Hematopoietic multipotent progenitor cell treated with erythropoietin and hydrocortisone succinate and interleukin-3 and kit ligand, for 15 days (in vitro differentiated cells): ENCODE results near the gene PHLDB1.

ENCODE experiments used
- DNase-seq: peaks from one replicate; pipeline ENCODE4 v3.0.0-alpha.2; 2015; ENCODE audit warnings: low spot score

The PHLDB1 gene

DNA sequence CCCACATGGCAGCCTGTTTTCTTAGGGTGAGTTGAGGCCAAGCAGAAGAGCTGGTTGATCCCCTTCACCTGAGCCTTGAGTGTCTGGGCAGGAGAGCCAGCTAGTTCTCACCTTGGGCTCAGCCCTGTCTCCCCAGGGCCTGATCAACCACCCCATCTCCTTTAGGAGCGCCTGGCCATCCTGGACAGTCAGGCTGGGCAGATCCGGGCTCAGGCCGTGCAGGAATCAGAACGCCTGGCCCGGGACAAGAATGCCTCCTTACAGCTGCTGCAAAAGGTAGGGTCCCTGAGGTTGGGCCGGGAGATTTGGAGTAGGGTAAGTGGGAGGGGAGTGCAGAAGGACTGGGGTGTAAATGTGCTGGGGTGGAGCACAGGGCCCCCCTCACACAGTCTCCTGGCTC, 31.3 kb downstream of the PHLDB1 start:
- DNase-seq: no peak

- DNase-seq: no peak
Measured at GRCh38 chr11:118639899-118640298, 32.5 kb downstream of the PHLDB1 start.

- DNase-seq: no peak
Measured at GRCh38 chr11:118640332-118641154, 33.1 kb downstream of the PHLDB1 start.

DNA sequence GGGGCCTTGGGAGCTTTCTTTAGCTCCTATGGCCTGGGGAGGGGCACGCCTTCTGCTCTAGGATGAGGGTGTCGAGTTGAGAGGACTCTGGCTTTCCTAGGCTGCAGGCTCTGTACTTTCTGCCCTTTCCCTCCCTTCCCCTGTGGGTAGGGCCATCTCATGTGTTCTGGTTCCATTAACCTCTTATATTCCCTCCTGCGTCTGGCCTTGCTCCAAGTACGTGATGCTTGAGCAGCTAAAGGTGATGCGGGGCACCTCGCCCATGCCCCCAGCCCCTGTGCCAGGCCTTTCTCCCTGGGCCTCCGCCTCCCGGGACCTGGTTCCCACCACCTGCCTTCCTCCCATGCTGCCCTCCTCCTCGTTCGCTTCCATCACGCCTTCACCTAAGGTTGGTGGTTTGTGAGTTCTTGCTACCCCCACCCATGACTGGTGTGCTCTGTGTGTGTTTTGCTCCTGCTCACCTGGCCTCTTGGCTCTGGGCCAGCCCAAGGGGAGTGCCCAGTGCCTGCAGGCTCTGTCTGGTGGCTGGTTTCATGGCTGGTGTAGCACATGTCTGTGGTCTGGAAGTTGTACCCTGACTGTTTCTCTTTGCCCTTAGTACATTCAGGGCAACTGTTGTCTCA, 34.1 kb downstream of the PHLDB1 start:
- no peak for DNase-seq

DNA sequence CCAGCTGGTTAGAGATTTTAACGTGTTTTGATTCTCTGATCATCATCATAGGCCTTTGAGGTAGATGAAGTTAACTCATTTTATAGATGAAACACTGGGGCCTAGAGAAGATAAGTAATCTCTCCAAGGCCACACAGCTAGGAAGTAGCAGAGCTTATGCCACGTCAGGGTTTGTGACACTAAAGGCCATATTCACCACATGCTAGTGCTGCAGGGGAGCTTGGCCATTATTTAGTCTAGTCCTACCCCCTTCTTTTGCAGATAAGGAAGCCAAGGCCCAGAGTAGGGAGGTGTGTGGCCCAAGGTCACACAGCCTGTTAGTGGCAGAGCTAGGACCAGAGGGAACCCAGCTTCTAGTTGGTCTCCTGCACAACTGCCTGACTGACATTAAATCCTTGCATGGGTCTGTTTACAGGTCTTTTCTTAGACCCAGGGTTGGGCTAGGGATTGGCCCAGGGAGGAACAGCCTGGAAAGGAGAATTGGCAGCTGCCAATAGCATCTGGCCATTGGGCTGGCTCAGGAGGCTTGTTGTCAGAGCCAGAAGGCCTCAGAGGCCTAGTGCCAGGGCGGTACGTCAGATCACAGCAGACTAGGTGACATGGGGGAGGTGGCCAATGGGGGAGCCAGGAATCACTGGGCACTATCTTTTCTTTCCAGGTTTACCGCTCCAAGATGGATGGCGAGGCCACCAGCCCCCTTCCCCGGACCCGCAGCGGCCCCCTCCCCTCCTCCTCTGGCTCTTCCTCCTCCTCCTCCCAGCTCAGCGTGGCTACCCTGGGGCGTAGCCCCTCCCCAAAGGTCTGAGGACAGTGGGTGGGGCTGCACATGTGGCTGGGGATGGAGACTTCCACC, 36.0 kb downstream of the PHLDB1 start:
- DNase-seq: no peak

DNA sequence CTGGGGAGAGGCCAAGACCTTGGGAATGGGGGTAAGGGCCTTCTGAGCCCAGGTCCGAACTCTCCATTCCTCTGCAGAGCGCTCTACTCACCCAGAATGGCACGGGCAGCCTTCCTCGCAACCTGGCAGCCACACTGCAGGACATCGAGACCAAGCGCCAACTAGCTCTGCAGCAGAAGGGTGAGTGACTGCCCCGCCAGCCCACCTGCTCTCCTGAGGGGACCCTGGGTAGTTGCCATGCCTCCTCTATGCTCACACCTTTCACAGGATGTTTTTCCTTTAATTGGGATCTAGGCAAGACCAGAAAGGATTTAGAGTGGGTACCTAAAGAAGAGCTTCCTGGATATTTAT, 36.6 kb downstream of the PHLDB1 start:
- DNase-seq: no peak

DNA sequence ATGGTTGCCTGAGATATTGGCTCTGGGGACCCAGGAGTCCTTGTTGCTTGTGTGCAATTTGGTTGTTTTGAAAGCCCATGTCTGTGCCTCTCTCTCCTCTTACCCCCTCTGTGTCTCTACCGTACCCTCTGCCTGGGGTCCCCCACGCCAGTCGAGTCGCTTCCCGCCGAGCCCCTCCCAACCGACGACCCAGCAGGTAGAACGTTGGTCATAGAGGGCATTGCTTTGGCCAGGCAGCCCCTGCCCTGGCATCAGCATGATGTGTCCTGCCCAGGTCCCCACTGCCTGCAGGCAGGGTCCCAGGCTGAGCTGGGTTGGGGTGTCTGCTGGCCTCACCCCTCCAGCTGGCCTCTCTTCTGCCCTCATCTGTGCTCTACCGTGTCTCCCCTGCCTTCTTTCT, 37.1 kb downstream of the PHLDB1 start:
- no peak for DNase-seq

GRCh38 chr11:118645066-118645715, 37.8 kb downstream of the PHLDB1 start:
- DNase-seq: no peak

GRCh38 chr11:118646393-118646792, 39.0 kb downstream of the PHLDB1 start:
- no peak for DNase-seq

- no peak for DNase-seq
Measured at GRCh38 chr11:118648291-118648690, 40.9 kb downstream of the PHLDB1 start.

GRCh38 chr11:118649941-118650340, 42.5 kb downstream of the PHLDB1 start:
- DNase-seq: no peak

- DNase-seq: no peak
Measured at GRCh38 chr11:118650366-118650765, 43.0 kb downstream of the PHLDB1 start.

GRCh38 chr11:118651820-118652219, 44.4 kb downstream of the PHLDB1 start:
- DNase-seq: no peak

DNA sequence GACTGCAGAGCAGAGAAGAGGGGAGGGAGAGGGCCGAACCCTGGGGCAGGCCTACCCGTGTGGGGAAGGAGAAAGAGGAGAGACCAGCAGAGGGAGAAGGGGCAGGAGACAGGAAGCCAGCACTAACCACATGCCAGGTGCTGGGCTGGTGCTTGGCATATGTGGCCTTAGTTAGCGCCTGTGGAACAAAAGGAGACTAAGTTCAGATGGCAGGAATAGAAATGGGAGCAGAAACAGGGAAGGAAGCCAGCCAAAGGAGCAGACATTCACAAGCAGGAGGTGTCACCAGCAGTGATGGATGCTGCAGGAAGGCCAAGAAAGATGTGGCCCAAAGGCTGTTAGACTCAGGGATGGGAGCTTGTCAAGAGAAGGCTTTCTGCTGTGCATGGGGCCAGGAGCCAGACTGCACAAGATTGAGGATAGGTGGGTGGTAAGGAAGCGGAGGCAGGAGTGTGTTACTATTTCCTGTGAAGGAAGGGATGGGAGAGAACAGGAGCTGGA, 45.3 kb downstream of the PHLDB1 start:
- DNase-seq: no peak

GRCh38 chr11:118653684-118654390, 46.4 kb downstream of the PHLDB1 start:
- no peak for DNase-seq

DNA sequence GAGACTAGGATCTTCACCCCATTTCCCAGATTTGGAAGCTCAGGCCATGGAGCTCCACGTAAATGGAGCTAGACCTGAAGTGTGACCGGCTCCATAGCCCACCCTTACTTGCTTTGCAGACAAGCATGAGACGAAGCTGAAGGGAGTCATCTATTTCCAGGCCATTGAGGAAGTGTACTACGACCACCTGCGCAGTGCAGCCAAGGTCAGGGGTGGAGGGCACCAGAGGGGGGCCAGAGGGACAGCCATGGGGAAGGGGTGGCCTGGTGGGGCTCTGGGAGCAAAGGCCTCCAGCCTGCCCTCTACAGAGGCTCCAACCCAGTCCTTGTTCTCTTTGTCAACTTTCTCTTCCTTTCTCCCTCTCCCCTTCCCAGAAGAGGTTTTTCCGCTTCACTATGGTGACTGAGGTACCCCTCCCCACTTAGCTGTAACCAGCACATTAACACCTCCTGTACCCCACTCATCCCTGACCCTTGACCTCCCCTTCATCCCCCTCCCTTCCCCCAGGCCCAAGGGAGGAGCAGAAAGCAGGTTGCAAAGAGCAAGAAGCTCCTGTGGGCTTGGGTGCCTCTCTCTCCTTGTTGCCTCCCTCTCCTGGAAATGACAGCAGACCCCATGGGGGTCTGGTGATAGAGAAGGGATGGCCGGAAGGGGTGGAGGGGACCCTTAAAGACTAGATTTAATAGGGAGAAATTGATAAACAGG, 48.2 kb downstream of the PHLDB1 start:
- DNase-seq: no peak

GRCh38 chr11:118656563-118657165, 49.2 kb downstream of the PHLDB1 start:
- DNase-seq: no peak

- no peak for DNase-seq
Measured at GRCh38 chr11:118657238-118657637, 49.8 kb downstream of the PHLDB1 start.

GRCh38 chr11:118657709-118658428, 50.5 kb downstream of the PHLDB1 start:
- DNase-seq: no peak
